Prostate gland (tissue), 2 donors: ENCODE data around the gene PBRM1. TPM values are rescaled to one million over a fixed set of nuclear protein-coding genes. Genes with fewer than 3 reads are reported as not detected.
A peak's percentile ranks its signal among the peaks of the same experiment; 100 is the strongest.

Source experiments
- DNase-seq: peaks from one replicate; pipeline ENCODE4 v3.0.0-alpha.2; 2019; ENCODE audit warnings: low spot score
- H3K27ac ChIP-seq, 2 donors: fragments of 200-600 bp; sonication (generic); 2 replicates each; pipeline ENCODE4 v1.5.1; 2017 to 2019
- H3K27me3 ChIP-seq: fragments of 200-600 bp; sonication (generic); replicated peaks from 2 replicates; pipeline ENCODE4 v1.5.1; 2019; ENCODE audit not compliant: insufficient read depth
- H3K36me3 ChIP-seq, 2 donors: fragments of 200-600 bp; sonication (generic); 1 replicate in 1 of 2; 2 replicates in 1 of 2; pipeline versions ENCODE4 v1.5.1 to v1.8.1; 2017 to 2019
- H3K4me1 ChIP-seq: fragments of 200-600 bp; sonication (generic); replicated peaks from 2 replicates; pipeline ENCODE4 v1.5.1; 2019
- H3K4me3 ChIP-seq, 2 donors: fragments of 200-600 bp; sonication (generic); 2 replicates each; pipeline ENCODE4 v1.5.1; 2017 to 2019
- H3K9me3 ChIP-seq: fragments of 200-600 bp; sonication (generic); 2 replicates; pipeline ENCODE4 v1.5.1; 2017
- POLR2A ChIP-seq: fragments of 450-650 bp; IDR thresholded peaks from one replicate; pipeline ENCODE4 v1.6.1; 2016; ENCODE audit warnings: antibody characterized with exemption, mild to moderate bottlenecking
- POLR2AphosphoS5 ChIP-seq: sonication (generic); formaldehyde crosslinking; IDR thresholded peaks from one replicate; pipeline ENCODE4 v1.6.1; 2017; ENCODE audit warnings: antibody characterized with exemption
- WGBS: methylation state at CpG from one replicate; pipeline ENCODE4 v1.1.5; 2018; 5-methylcytosine and 5-hydroxymethylcytosine counted together
- intact Hi-C: fragments of 100-400 bp; cut with DNase I; formaldehyde crosslinking; loops from one replicate; pipeline ENCODE4 v1.14.2; 2022
- small RNA-seq, 2 donors: library from RNA; depleted of rRNA; stranded (forward); fragments of <200 nt; gene quantifications; one replicate each; pipeline ENCODE3, GENCODE V24; 2016
- total RNA-seq, 2 donors: library from RNA; depleted of rRNA; stranded (reverse); fragments of >200 nt; gene quantifications; one replicate each; pipeline ENCODE4 v1.1.0, GENCODE V29; 2016
- TF ChIP-seq, protein P1 (sequence below), 4 experiments: fragments of 200-600 bp in 2 of 4; fragments of 450-650 bp in 2 of 4; sonication (generic) in 2 of 4; IDR thresholded peaks; 1 replicate in 3 of 4; 2 replicates in 1 of 4; pipeline ENCODE4 v1.5.1; 2016 to 2019; ENCODE audit warnings: antibody characterized with exemption in 4 of 4, mild to moderate bottlenecking in 2 of 4, moderate library complexity in 2 of 4

The PBRM1 gene
- total RNA-seq, 2 donors from 2014 or later = 72.5 to 77.5 TPM

GRCh38 chr3:52498137-52499054 lies 187.3 kb downstream of the PBRM1 start:
- H3K9me3 ChIP-seq = no peaks in the 10 kb centered on the region
- DNase-seq = no peak
- H3K27me3 ChIP-seq = no peaks in the 10 kb centered on the region
- H3K4me1 ChIP-seq = no peaks in the 10 kb centered on the region
- WGBS = 79% methylated on average over 22 of the region's 24 CpGs
- H3K27ac ChIP-seq = no peak overlapping the region
- H3K4me3 ChIP-seq = no peak overlapping the region
- no peaks in the 10 kb centered on the region for H3K36me3 ChIP-seq
- no peak for TF ChIP-seq POLR2AphosphoS5
- TF ChIP-seq, protein P1, sequence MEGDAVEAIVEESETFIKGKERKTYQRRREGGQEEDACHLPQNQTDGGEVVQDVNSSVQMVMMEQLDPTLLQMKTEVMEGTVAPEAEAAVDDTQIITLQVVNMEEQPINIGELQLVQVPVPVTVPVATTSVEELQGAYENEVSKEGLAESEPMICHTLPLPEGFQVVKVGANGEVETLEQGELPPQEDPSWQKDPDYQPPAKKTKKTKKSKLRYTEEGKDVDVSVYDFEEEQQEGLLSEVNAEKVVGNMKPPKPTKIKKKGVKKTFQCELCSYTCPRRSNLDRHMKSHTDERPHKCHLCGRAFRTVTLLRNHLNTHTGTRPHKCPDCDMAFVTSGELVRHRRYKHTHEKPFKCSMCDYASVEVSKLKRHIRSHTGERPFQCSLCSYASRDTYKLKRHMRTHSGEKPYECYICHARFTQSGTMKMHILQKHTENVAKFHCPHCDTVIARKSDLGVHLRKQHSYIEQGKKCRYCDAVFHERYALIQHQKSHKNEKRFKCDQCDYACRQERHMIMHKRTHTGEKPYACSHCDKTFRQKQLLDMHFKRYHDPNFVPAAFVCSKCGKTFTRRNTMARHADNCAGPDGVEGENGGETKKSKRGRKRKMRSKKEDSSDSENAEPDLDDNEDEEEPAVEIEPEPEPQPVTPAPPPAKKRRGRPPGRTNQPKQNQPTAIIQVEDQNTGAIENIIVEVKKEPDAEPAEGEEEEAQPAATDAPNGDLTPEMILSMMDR (IDR thresholded peaks at IDR 0.05) = no peak
- intact Hi-C loops = no loop called here

GRCh38 chr3:52495777-52496602 lies 189.7 kb downstream of the PBRM1 start:
- Histone ChIP-seq H3K36me3 (peaks cover 15 to 16% of the 10 kb centered on the region in 2 donors), H3K4me3 (peak overlapping the region; percentile 4 to 15), H3K27ac (peak overlapping the region; percentile 44 to 50), H3K4me1 (no peaks in the 10 kb centered on the region), H3K27me3 (no peaks in the 10 kb centered on the region), H3K9me3 (no peaks in the 10 kb centered on the region)
- intact Hi-C loops = no loop called here
- DNase-seq = no peak
- TF ChIP-seq, protein P1 (IDR thresholded peaks at IDR 0.05) = no peak
- no peak for TF ChIP-seq POLR2A
- no peak for TF ChIP-seq POLR2AphosphoS5
- WGBS = 56% methylated on average over 16 of the region's 16 CpGs

Small RNAs within 50 kb of the gene (small RNA-seq; reads per million reads assigned to genes)
- gene AC006254.2 = 0 reads per million in 2 donors
- gene RF00569 = 5,306 to 7,061 reads per million in 2 donors
- gene RF01183 = 0 reads per million in 2 donors
- 0 reads per million in 2 donors for gene RNU6-856P
- 0 reads per million in 2 donors for gene RNU6ATAC16P
- 0.09 to 0.20 reads per million in 2 donors for gene SNORD19
- gene SNORD19B = 0 reads per million in 2 donors
- 4,493 to 5,538 reads per million in 2 donors for gene SNORD69

Other genes starting within 250 kb of the PBRM1 start
- gene SEMA3G, start 240.8 kb downstream of the PBRM1 start, total RNA-seq = 1 to 10 TPM; 3.5 to 7.6 TPM
- 100 to 1,000 TPM in 1 of 2 donors, 1 to 10 TPM in 1; 2.7 to 109 TPM for gene TNNC1, start 231.9 kb downstream of the PBRM1 start, total RNA-seq
- 100 to 1,000 TPM; 107 to 277 TPM for gene NISCH, start 230.3 kb downstream of the PBRM1 start, total RNA-seq
- gene STAB1, start 190.6 kb downstream of the PBRM1 start, total RNA-seq = 10 to 100 TPM; 21.8 to 68.6 TPM
- 100 to 1,000 TPM in 1 of 2 donors, 10 to 100 TPM in 1; 70.8 to 117 TPM for gene NT5DC2, start 152.1 kb downstream of the PBRM1 start, total RNA-seq
- 10 to 100 TPM in 1 of 2 donors, 1 to 10 TPM in 1; 3.0 to 16.5 TPM for gene UQCC5, start 149.3 kb downstream of the PBRM1 start, total RNA-seq
- 100 to 1,000 TPM in 1 of 2 donors, 10 to 100 TPM in 1; 50.7 to 116 TPM for gene GNL3, start 119 bp upstream of the PBRM1 start, total RNA-seq
- gene GLT8D1, start 19.9 kb upstream of the PBRM1 start, total RNA-seq = 10 to 100 TPM; 68.1 to 71.3 TPM
- 100 to 1,000 TPM; 144 to 296 TPM for gene SPCS1, start 20.2 kb upstream of the PBRM1 start, total RNA-seq
- 10 to 100 TPM; 24.5 to 49.9 TPM for gene NEK4, start 85.0 kb upstream of the PBRM1 start, total RNA-seq
- gene ITIH1, start 91.7 kb upstream of the PBRM1 start, total RNA-seq = 1 to 10 TPM in 1 of 2 donors, not detected in 1; 3.5 TPM
- gene ITIH3, start 108.9 kb upstream of the PBRM1 start, total RNA-seq = 1 to 10 TPM in 1 of 2 donors, under 1 TPM in 1; 0.46 to 9.6 TPM
- 1 to 10 TPM; 4.9 to 5.5 TPM for gene ITIH4, start 144.8 kb upstream of the PBRM1 start, total RNA-seq
- 10 to 100 TPM; 10.5 to 14.4 TPM for gene MUSTN1, start 149.1 kb upstream of the PBRM1 start, total RNA-seq
- gene STIMATE, start 211.6 kb upstream of the PBRM1 start, total RNA-seq = 10 to 100 TPM in 1 of 2 donors, 1 to 10 TPM in 1; 7.2 to 20.5 TPM